Measurements from ENCODE around the gene DPP6. TPM values are rescaled to one million over a fixed set of nuclear protein-coding genes. Genes with fewer than 3 reads are reported as not detected.
"Not testable (repeated sequence)": the region's sequence is repeated elsewhere in the genome, so short reads cannot be mapped to it uniquely, and the experiment has no call there.

DPP6 gene
- total RNA-seq, 4 donors from 2014 or later: 0.94 to 1.9 TPM; not detected in 2

DNA sequence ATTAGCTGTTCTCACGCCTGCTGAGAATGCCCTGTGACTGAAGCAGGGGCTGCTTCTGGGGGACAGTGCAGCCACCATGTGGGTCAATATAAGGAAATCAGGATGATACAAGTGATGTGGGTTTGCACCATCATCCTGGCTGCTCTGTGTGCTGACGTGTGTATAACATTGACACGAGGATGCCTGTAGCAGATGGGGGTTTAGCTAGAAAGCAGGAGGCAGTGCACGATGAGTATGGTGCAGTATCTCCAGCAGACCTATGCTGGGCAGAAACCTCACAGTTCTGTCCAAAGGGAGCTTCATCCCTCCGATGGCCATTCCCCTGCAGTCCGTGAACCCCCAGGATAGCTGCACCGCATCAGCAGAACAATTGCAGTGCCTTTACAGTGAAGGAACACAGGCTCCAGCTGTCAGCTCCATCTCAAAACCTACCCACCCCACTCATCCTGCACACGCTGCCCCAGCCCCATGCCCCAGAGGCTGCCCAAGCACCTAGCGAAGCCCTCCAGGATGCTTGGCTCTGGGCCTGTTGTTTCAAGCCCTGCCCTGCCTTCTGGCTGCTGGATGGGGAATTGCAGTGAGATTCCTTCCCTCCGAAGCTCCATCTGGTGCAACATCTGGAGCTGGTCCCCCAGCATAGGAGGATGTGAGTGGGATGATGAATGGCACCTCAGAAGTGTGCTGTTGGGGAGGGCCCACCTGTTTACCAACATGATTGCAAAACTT lies 96.8 kb downstream of the DPP6 start:
- H3K9me3 ChIP-seq; H3K36me3 ChIP-seq; intact Hi-C loops (cut with DNase I; ENCODE audit: low total_unique reads); H3K4me1 ChIP-seq; H3K27ac ChIP-seq; DNase-seq; H3K4me3 ChIP-seq; ATAC-seq; H3K27me3 ChIP-seq; in situ Hi-C loops (cut with MboI; ENCODE audit: low sequenced_read_pairs in 4 of 4): not testable (repeated sequence)

DNA sequence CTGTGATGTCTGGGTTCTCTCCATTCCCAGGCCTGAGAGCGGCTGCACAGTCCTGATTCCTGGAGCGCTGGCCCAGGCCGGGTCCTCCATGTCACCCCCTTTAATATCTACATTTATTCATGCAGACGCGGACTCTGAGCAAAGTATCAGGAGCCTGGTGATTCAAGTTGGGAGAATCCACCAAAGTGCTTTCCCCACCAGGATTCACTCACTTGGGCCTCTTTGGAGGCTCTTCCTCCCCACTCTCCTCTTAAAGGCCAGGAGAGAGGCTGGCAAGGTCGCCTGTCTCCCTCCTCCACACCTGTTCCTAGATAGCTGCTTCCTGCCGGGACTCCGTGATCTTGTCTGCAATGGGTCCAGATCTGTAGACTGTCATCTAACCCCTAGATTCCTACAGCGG lies 98.5 kb downstream of the DPP6 start:
- H3K4me3 ChIP-seq; H3K4me1 ChIP-seq; H3K9me3 ChIP-seq; H3K36me3 ChIP-seq; H3K27ac ChIP-seq; DNase-seq; H3K27me3 ChIP-seq; in situ Hi-C loops (cut with MboI; ENCODE audit: low sequenced_read_pairs in 4 of 4); ATAC-seq; intact Hi-C loops (cut with DNase I; ENCODE audit: low total_unique reads): not testable (repeated sequence)

DNA sequence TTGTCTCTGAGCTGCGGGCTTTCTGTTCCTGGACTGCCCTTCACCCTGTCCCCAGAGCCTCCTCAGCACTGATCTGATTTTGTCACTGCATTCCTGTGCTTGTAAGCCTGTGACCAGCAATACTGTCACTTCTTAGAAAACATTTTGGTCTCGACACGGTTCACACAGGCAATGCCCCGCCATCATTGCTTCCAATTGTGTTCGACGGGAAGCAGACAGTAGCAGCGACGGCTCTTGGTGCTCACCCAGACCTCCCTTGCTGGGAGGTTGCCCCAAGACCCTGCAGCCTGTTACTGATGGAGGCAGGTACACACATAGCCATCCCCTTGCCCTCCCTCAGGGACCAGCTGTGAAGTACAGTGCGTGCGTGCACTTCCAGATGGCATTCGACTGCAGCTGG lies 99.1 kb downstream of the DPP6 start:
- intact Hi-C loops (cut with DNase I; ENCODE audit: low total_unique reads); ATAC-seq: not testable (repeated sequence)

GRCh38 chr7:154155928-154156327 lies 103.7 kb downstream of the DPP6 start:
- ATAC-seq, H3K4me3 ChIP-seq: not testable (repeated sequence)

More for the DNA sequence above, 99.1 kb downstream of the DPP6 start:
- H3K36me3 ChIP-seq; H3K27ac ChIP-seq; H3K4me1 ChIP-seq; H3K27me3 ChIP-seq; H3K9me3 ChIP-seq; H3K4me3 ChIP-seq; DNase-seq; in situ Hi-C loops (cut with MboI; ENCODE audit: low sequenced_read_pairs in 4 of 4): not testable (repeated sequence)

DNA sequence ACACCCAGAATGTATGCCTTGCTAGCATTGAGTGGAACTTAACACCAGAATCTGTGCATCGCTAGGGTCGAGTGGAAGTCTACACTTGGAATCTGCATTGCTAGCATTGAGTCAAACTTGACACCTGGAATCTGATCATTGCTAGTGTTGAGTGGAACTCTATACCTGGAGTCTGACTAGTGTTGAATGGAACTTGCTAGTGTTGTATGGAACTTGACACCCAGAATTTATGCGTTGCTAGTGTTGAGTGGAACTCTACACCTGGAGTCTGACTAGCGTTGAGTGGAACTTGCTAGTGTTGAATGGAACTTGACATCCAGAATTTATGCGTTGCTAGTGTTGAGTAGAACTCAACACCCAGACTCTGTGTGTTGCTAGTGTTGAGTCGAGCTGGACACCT lies 110.7 kb downstream of the DPP6 start:
- H3K27ac ChIP-seq; H3K36me3 ChIP-seq; H3K4me1 ChIP-seq; H3K9me3 ChIP-seq; H3K27me3 ChIP-seq; H3K4me3 ChIP-seq; intact Hi-C loops (cut with DNase I; ENCODE audit: low total_unique reads); DNase-seq; in situ Hi-C loops (cut with MboI; ENCODE audit: low sequenced_read_pairs in 4 of 4); ATAC-seq: not testable (repeated sequence)

More at GRCh38 chr7:154155928-154156327, 103.7 kb downstream of the DPP6 start:
- DNase-seq; H3K27me3 ChIP-seq; intact Hi-C loops (cut with DNase I; ENCODE audit: low total_unique reads); H3K27ac ChIP-seq; H3K9me3 ChIP-seq; in situ Hi-C loops (cut with MboI; ENCODE audit: low sequenced_read_pairs in 4 of 4); H3K4me1 ChIP-seq; H3K36me3 ChIP-seq: not testable (repeated sequence)

DNA sequence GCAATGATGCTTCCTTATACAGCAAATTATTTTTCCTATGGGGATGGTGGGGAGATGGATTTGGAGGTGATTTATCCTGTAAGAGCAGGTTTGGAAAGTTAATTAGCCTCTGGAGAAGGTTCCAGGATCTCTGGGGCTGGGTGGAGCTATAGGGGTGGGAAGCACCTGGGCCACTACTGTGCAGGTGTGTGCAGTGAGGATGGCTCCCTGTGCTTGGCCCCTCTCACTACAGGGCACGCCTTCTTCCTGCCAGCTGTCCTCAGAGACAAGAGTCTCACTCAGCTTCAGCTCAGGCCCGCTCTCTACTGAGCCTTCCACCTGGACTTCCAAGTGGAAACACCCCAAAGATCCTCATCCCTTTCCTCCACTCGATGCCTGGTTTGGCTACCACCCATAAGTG lies 111.4 kb downstream of the DPP6 start:
- not testable (repeated sequence) for H3K4me3 ChIP-seq

GRCh38 chr7:154167051-154167450 lies 114.9 kb downstream of the DPP6 start:
- intact Hi-C loops (cut with DNase I; ENCODE audit: low total_unique reads): no loop called here
- no peak for ATAC-seq

More for the DNA sequence above, 111.4 kb downstream of the DPP6 start:
- H3K27me3 ChIP-seq; H3K9me3 ChIP-seq; intact Hi-C loops (cut with DNase I; ENCODE audit: low total_unique reads); DNase-seq; in situ Hi-C loops (cut with MboI; ENCODE audit: low sequenced_read_pairs in 4 of 4); H3K27ac ChIP-seq; H3K4me1 ChIP-seq; ATAC-seq; H3K36me3 ChIP-seq: not testable (repeated sequence)

More at GRCh38 chr7:154167051-154167450, 114.9 kb downstream of the DPP6 start:
- in situ Hi-C loops (cut with MboI; ENCODE audit: low sequenced_read_pairs in 4 of 4): no loop called here
- Histone ChIP-seq H3K27me3 (no peaks in the 10 kb centered on the region), H3K27ac (no peak overlapping the region), H3K4me1 (no peaks in the 10 kb centered on the region), H3K9me3 (no peaks in the 10 kb centered on the region), H3K36me3 (no peaks in the 10 kb centered on the region), H3K4me3 (no peak overlapping the region)
- no peak for DNase-seq
- TF ChIP-seq CTCF (IDR thresholded peaks at IDR 0.05 in 4 of 5, conservative IDR thresholded peaks at IDR 0.05 in 1 of 5) (no peak), POLR2A (IDR thresholded peaks at IDR 0.05) (no peak)
